ENCODE data around the gene LTBP3.
A peak's percentile ranks its signal among the peaks of the same experiment; 100 is the strongest.

The LTBP3 gene

DNA sequence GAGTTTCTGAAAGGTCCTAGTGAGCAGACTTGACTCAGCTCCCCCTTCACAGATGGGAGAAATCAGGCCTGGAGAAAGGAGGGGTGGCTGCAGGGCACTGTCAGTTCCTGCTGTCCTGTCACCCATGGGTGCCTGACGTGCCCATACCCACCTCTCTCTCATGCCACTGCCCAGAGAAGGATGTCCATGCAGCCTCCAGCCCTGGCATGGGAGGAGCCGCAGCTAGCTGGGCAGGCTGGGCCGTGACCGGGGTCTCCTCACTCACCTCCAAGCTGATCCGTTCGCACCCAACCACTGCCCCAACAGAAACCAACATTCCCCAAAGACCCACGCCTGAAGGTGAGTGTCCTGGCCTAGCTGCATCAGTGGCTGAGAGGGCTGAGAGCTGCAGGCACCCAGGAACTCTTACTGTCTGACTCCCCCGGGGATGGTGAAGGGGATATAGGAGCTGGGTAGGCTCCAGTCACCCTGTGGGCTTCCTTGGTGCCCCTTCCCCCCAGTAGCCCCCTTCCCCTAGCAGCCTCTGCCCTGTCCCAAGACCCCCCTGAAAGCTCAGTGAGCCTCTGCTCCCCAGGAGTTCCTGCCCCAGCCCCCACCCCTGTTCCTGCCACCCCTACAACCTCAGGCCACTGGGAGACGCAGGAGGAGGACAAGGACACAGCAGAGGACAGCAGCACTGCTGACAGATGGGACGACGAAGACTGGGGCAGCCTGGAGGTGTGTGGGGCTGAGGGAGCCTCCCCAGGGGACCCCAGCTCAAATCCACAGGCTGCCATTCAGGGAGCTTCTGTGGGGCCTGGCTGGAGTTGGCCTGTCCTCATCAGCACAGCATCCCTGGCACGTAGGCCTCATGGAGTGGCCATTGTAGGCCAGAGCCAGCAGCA, 21.5 kb downstream of the LTBP3 start:
- peaks cover 44% of the 10 kb centered on the region for H3K27me3 ChIP-seq (ENCODE audit: control insufficient read depth, insufficient read depth, low read length)
- H3K4me1 ChIP-seq (ENCODE audit: control insufficient read depth, low read depth, low read length), result no peaks in the 10 kb centered on the region
- no peaks in the 10 kb centered on the region for H3K9me3 ChIP-seq (ENCODE audit: control insufficient read depth, low read depth, low read length)
- no peak overlapping the region for H3K9ac ChIP-seq (ENCODE audit: low read length)
- no peak overlapping the region for H3K27ac ChIP-seq (ENCODE audit: low read length)
- H3K36me3 ChIP-seq (ENCODE audit: control insufficient read depth, low read depth, low read length), result peaks cover 11% of the 10 kb centered on the region
- H3K4me3 ChIP-seq (ENCODE audit: low read length), result no peak overlapping the region

GRCh38 chr11:65535102-65535501, 23.1 kb downstream of the LTBP3 start:
- no peaks in the 10 kb centered on the region for H3K4me1 ChIP-seq (ENCODE audit: control insufficient read depth, low read depth, low read length)
- peaks cover 31% of the 10 kb centered on the region for H3K27me3 ChIP-seq (ENCODE audit: control insufficient read depth, insufficient read depth, low read length)
- H3K4me3 ChIP-seq (ENCODE audit: low read length), result no peak overlapping the region
- no peak overlapping the region for H3K9ac ChIP-seq (ENCODE audit: low read length)
- no peaks in the 10 kb centered on the region for H3K9me3 ChIP-seq (ENCODE audit: control insufficient read depth, low read depth, low read length)
- H3K36me3 ChIP-seq (ENCODE audit: control insufficient read depth, low read depth, low read length), result peaks cover 22% of the 10 kb centered on the region
- H3K27ac ChIP-seq (ENCODE audit: low read length), result no peak overlapping the region

- no peak overlapping the region for H3K27ac ChIP-seq (ENCODE audit: low read length)
- no peak overlapping the region for H3K4me3 ChIP-seq (ENCODE audit: low read length)
- no peak overlapping the region for H3K9ac ChIP-seq (ENCODE audit: low read length)
- no peaks in the 10 kb centered on the region for H3K4me1 ChIP-seq (ENCODE audit: control insufficient read depth, low read depth, low read length)
- H3K36me3 ChIP-seq (ENCODE audit: control insufficient read depth, low read depth, low read length), result peaks cover 24% of the 10 kb centered on the region
- H3K9me3 ChIP-seq (ENCODE audit: control insufficient read depth, low read depth, low read length), result no peaks in the 10 kb centered on the region
- peaks cover 5% of the 10 kb centered on the region for H3K27me3 ChIP-seq (ENCODE audit: control insufficient read depth, insufficient read depth, low read length)
These were observed 25.6 kb downstream of the LTBP3 start for GRCh38 chr11:65532388-65533064.

GRCh38 chr11:65530157-65530496, 28.0 kb downstream of the LTBP3 start:
- no peaks in the 10 kb centered on the region for H3K27me3 ChIP-seq (ENCODE audit: control insufficient read depth, insufficient read depth, low read length)
- H3K9me3 ChIP-seq (ENCODE audit: control insufficient read depth, low read depth, low read length), result no peaks in the 10 kb centered on the region
- H3K9ac ChIP-seq (ENCODE audit: low read length), result no peak overlapping the region
- H3K36me3 ChIP-seq (ENCODE audit: control insufficient read depth, low read depth, low read length), result peaks cover 20% of the 10 kb centered on the region
- no peak overlapping the region for H3K4me3 ChIP-seq (ENCODE audit: low read length)
- H3K27ac ChIP-seq (ENCODE audit: low read length), result no peak overlapping the region
- peaks cover 5% of the 10 kb centered on the region for H3K4me1 ChIP-seq (ENCODE audit: control insufficient read depth, low read depth, low read length)

- Histone ChIP-seq H3K27me3 (ENCODE audit: control insufficient read depth, insufficient read depth, low read length) (no peaks in the 10 kb centered on the region), H3K9me3 (ENCODE audit: control insufficient read depth, low read depth, low read length) (no peaks in the 10 kb centered on the region), H3K9ac (ENCODE audit: low read length) (no peak overlapping the region), H3K36me3 (ENCODE audit: control insufficient read depth, low read depth, low read length) (peaks cover 20% of the 10 kb centered on the region), H3K4me3 (ENCODE audit: low read length) (no peak overlapping the region), H3K27ac (ENCODE audit: low read length) (no peak overlapping the region), H3K4me1 (ENCODE audit: control insufficient read depth, low read depth, low read length) (peaks cover 5% of the 10 kb centered on the region)
These were observed 28.5 kb downstream of the LTBP3 start for GRCh38 chr11:65529475-65530156.

GRCh38 chr11:65528819-65529350, 29.3 kb downstream of the LTBP3 start:
- H3K27ac ChIP-seq (ENCODE audit: low read length), result no peak overlapping the region
- peaks cover 5% of the 10 kb centered on the region for H3K4me1 ChIP-seq (ENCODE audit: control insufficient read depth, low read depth, low read length)
- peaks cover 20% of the 10 kb centered on the region for H3K36me3 ChIP-seq (ENCODE audit: control insufficient read depth, low read depth, low read length)
- no peaks in the 10 kb centered on the region for H3K9me3 ChIP-seq (ENCODE audit: control insufficient read depth, low read depth, low read length)
- H3K9ac ChIP-seq (ENCODE audit: low read length), result no peak overlapping the region
- H3K4me3 ChIP-seq (ENCODE audit: low read length), result no peak overlapping the region
- H3K27me3 ChIP-seq (ENCODE audit: control insufficient read depth, insufficient read depth, low read length), result peaks cover 5% of the 10 kb centered on the region

- Histone ChIP-seq H3K4me1 (ENCODE audit: control insufficient read depth, low read depth, low read length) (peaks cover 5% of the 10 kb centered on the region), H3K9me3 (ENCODE audit: control insufficient read depth, low read depth, low read length) (no peaks in the 10 kb centered on the region), H3K27ac (ENCODE audit: low read length) (no peak overlapping the region), H3K27me3 (ENCODE audit: control insufficient read depth, insufficient read depth, low read length) (peaks cover 5% of the 10 kb centered on the region), H3K36me3 (ENCODE audit: control insufficient read depth, low read depth, low read length) (peaks cover 19% of the 10 kb centered on the region), H3K9ac (ENCODE audit: low read length) (no peak overlapping the region), H3K4me3 (ENCODE audit: low read length) (no peak overlapping the region)
These were observed 31.4 kb downstream of the LTBP3 start for GRCh38 chr11:65526744-65527143.

- Histone ChIP-seq H3K4me1 (ENCODE audit: control insufficient read depth, low read depth, low read length) (peaks cover 5% of the 10 kb centered on the region), H3K36me3 (ENCODE audit: control insufficient read depth, low read depth, low read length) (peaks cover 10% of the 10 kb centered on the region), H3K4me3 (ENCODE audit: low read length) (peak overlapping the region; percentile 85), H3K9ac (ENCODE audit: low read length) (peak overlapping the region; percentile 68), H3K27ac (ENCODE audit: low read length) (no peak overlapping the region), H3K9me3 (ENCODE audit: control insufficient read depth, low read depth, low read length) (no peaks in the 10 kb centered on the region), H3K27me3 (ENCODE audit: control insufficient read depth, insufficient read depth, low read length) (peaks cover 5% of the 10 kb centered on the region)
These were observed 32.3 kb downstream of the LTBP3 start for GRCh38 chr11:65525546-65526480.

GRCh38 chr11:65524741-65525545, 33.2 kb downstream of the LTBP3 start, which contains the start of gene SCYL1:
Gene SCYL1, plus strand, starts transcription at chr11:65525083. Its CDS starts 71 bp downstream, at chr11:65525154.
- Histone ChIP-seq H3K27me3 (ENCODE audit: control insufficient read depth, insufficient read depth, low read length) (peaks cover 5% of the 10 kb centered on the region), H3K9ac (ENCODE audit: low read length) (peak within 1 kb of the TSS; percentile 68)

GRCh38 chr11:65524014-65524740, 34.0 kb downstream of the LTBP3 start:
- H3K4me3 ChIP-seq (ENCODE audit: low read length), result peak overlapping the region; percentile 53
- peaks cover 5% of the 10 kb centered on the region for H3K27me3 ChIP-seq (ENCODE audit: control insufficient read depth, insufficient read depth, low read length)
- H3K27ac ChIP-seq (ENCODE audit: low read length), result no peak overlapping the region
- peaks cover 5% of the 10 kb centered on the region for H3K4me1 ChIP-seq (ENCODE audit: control insufficient read depth, low read depth, low read length)
- no peaks in the 10 kb centered on the region for H3K9me3 ChIP-seq (ENCODE audit: control insufficient read depth, low read depth, low read length)
- peaks cover 7% of the 10 kb centered on the region for H3K36me3 ChIP-seq (ENCODE audit: control insufficient read depth, low read depth, low read length)
- H3K9ac ChIP-seq (ENCODE audit: low read length), result no peak overlapping the region

More at GRCh38 chr11:65524741-65525545, 33.2 kb downstream of the LTBP3 start, which contains the start of gene SCYL1:
- Histone ChIP-seq H3K36me3 (ENCODE audit: control insufficient read depth, low read depth, low read length) (peaks cover 7% of the 10 kb centered on the region), H3K4me1 (ENCODE audit: control insufficient read depth, low read depth, low read length) (peaks cover 5% of the 10 kb centered on the region), H3K9me3 (ENCODE audit: control insufficient read depth, low read depth, low read length) (no peaks in the 10 kb centered on the region), H3K4me3 (ENCODE audit: low read length) (peak within 1 kb of the TSS; percentile 85), H3K27ac (ENCODE audit: low read length) (no peak within 1 kb of the TSS)

Measured in iPS-18a (cell line).